PC-9 (cell line): ENCODE data around the gene KCNT2.

ENCODE experiments used
- CTCF ChIP-seq: fragments of 200-600 bp; sonication (generic); conservative IDR thresholded peaks from 2 replicates; pipeline ENCODE4 v1.6.1; 2017; ENCODE audit warnings: mixed run types, antibody characterized with exemption, mild to moderate bottlenecking, moderate library complexity
- EZH2 ChIP-seq: fragments of 200-600 bp; sonication (generic); IDR thresholded peaks from 2 replicates; pipeline ENCODE4 v1.8.0; 2017; ENCODE audit warnings: antibody characterized with exemption, low read depth

- TF ChIP-seq CTCF (no peak), EZH2 (no peak)
Measured at GRCh38 chr1:196433000-196433399, 175.2 kb downstream of the KCNT2 start.
